GM18873 (cell line): Measurements from ENCODE around the gene GALNT14.

Experiments used
- ATAC-seq: cut with Tn5 transposase; IDR thresholded peaks from one replicate; pipeline ENCODE4 v1.9.1; 2021; ENCODE audit warnings: mild to moderate bottlenecking, moderate library complexity, moderate number of reproducible peaks; ENCODE audit not compliant: unreplicated experiment, low FRiP score

GALNT14 gene

DNA sequence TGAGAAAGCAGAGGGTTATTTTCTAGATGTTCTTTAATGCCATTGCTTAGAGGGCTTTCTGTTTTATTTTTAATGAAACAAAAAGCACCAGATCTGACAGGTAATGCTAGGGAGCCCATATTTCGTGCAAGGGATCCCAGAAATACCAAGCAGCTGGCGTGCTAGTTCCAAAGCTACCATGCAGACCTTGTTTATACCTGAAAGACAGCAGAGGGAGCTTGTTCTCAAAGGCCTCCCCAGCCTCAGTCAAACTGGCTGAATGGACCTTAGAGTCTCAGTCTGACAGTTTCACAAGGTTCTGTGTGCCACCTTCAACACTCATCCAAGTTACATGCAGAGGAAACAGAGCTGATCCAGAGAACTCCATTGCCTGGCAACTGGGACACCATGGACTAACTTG is 48.6 kb downstream of the GALNT14 start:
- ATAC-seq: no peak

DNA sequence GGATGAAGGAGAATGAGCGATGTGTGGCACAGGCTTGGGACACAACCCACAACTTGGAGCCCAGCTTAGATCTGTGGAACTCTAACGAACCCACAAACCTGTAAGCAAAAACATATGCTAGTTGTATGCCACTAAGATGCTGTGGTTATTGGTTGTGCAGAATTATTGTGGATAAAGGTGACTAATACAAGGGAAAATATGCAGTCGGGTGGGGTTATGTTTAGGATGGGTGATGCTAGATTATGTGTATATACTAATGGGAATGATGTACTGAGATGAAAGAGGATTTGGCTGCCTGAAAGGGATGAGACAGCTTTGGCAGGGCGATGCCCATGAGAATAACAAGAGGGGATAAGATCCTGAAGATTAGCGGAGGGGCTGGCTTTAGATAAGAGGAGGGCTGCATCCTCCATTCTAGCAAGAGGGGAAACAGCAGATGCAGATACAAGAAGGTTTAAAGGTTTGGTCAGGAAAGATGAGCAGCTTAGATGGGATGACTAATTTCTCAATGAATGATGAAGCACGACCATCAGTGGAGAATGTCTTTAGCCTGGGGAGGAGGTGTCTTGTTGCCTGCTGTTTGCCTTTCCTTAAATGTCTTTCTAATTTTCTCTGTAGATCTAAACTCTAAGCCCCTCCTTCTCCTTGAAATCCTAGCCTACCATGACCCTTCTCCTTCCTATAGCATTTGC is 49.6 kb downstream of the GALNT14 start:
- no peak for ATAC-seq

DNA sequence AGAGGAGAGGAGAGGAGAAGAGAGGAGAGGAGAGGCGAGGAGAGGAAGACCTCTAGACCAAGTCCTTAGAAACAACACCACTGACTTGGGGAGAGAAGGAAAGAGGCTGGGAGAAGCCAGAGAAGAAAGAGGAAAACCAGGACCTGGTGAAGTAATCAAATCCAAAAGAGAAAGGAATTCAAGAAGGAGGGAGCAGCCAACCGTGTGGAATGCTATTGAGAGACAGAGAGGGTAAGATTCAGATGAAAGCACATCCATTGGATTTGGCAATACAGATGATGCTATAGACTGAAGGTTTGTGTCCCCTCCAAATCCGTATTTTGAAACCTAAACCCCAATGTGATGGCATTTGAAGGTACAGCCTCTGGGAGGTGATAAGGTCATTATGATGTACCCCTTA is 50.7 kb downstream of the GALNT14 start:
- no peak for ATAC-seq

DNA sequence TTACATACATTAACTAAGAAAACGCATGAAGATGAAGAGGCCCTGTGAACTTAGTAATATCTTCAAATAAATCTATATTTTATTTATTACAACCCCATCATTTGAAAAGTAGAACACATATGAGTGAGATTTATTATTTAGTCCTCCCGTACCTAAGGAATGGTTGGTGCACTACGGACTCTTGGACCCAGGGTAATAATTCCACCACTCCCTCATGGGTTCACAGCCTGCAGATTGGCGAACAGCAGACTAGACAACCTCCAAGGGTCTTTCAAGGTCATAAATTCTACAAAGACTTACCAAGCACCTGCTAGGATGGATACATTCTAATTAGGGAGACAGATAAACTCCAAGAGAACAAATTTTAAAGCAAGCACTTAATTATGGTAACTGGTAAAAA is 51.6 kb downstream of the GALNT14 start:
- ATAC-seq: no peak

DNA sequence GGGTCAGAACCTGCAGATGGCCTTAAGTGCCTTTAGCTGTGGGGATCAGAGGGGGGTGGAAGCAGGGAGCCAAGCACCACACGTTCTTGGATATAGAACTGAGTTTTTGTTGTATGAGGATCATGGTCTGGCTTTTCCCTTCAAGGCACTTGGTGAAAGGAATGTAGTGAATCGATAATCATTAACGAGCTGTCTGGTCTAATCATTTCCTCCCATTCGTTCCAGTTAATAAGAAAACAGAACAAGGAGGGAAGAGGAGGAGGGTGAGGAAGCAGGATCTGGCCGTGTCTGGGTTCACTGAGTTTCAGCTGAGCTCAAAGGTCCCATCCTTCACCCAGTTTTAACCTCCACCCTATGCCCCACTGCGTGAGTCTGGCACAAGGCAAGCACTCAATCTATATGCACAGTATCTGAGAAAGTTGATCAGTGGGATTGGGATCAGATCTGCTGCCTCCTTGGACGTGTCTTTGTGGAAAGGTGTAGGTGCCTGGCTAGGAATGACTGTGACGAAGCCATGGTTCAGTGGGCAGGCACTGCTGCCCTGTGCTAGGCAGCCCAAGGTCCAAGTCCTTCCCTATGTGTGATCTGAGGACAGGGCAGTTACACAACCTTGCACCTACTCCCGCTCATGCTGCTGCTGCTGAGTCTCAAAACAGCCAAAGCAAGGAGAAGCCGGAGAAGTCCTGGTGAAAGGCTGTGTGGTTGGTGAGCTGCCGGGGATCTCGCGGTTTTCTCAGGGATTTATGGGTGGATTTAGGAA is 54.8 kb downstream of the GALNT14 start:
- no peak for ATAC-seq

DNA sequence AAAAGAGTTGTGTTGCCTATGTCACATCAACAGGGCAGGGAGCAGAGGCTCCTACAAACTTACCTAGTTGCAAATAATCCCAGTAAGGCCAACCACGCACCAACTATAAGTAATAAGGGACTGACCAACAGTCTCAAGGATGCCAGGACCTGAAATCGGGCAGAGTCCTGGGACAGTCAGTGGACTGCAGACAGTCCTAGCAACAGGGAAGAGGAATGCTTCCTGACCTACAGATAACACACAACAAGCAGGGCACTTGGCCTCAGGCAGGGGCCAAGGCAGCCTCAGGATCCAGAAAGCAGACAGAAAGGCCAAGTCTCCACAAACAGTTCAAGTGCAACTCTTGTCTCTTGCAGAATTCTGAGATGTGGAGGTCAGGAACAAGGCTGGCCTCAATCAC is 56.2 kb downstream of the GALNT14 start:
- no peak for ATAC-seq

DNA sequence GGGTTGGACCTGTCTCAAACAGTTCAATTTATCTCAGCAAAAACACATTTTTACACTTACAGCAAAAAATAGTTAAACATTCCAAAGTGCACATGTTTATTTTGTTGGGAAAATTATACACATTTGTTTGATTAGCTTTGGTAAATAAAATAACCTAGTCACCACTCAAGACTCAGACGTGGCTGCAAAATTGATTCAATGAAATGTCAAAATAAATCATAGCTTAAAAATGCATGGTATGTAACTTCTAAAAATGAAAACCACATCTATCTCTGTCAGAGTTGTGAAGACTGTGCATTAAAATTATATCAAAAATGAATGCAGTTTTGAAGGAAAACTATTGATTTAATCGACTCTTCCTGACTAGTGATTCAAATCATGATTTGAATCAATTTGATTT is 56.7 kb downstream of the GALNT14 start:
- ATAC-seq: no peak

DNA sequence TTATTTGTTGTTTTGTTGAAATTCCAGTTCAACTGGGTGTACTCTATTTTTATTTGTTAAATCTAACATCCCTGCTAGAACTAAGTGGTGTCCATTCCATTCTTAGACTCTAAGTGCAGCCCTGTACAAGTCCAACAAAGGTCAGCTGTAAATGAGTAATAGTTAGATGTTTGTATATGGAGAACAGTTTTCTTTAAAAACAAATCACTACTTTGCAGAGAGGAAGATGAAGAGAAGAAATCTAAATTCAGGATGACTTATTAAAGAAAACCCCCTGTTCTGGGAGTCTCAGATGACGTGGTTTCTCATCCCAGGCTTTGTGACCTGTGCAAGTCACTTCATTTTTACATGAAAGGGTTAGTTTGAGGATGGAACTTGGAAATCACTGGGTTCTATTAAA is 57.9 kb downstream of the GALNT14 start:
- no peak for ATAC-seq

DNA sequence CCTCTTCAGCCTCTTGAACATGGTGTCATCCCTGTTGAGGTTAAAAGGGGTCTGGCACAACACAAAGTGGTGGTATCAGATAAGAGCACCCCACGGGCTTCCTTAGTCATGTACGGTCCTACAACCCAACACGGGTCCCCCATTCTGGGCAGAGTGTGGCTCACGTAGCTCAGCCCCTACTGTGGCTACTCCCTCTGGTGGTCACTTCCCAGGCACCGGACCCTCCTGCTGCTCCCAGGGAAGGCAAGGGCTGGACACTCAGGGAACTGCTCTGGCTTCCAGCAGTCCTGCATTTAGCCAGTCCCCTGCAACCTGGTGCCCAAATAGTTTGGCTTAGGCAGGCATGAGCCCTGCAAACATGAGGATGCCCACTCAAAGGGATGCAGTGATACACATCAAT is 58.6 kb downstream of the GALNT14 start:
- ATAC-seq: no peak

DNA sequence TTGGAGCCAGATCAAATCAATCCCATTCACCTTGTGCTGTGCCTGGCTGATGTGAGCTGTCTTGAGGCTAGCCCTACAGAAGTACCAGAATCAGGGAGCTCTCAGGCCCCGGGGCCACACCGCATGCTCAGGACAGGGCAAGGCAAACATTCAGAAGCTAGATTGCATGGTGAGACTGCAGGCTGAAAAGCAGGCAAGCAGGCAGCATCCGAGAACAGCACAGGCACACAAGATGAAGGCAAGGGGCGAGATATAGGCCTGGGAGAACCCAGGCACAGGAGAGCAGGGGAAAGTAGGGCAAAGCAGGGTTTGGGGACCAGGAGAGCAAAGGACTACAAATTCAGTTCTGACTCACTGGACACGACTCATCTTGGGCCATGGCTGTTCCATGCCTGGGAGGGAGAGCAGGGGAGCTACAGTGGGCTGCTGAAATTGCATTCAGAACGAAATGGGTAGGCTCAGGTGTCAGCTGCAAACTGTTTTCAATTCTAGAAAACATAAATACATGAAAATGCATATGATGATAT is 59.6 kb downstream of the GALNT14 start:
- ATAC-seq: no peak

DNA sequence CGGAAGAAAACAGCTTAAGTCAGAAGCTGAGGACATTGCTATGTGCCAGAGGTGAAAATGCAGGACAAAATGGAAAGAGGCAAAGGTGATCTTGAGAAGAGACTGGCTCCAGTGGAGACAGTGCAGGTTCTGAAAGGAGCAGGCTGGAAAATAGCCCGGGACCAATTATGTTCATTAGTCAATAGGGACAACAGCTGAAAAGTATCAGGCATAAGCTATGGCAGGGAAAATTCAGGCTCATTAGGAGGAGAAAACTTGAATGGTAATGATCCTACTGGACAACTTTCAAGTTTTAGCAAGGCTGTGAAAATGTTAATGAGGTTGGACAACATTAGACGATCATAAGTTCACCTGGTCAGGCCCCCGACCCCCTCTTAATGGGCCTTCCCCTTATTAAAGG is 60.2 kb downstream of the GALNT14 start:
- no peak for ATAC-seq

DNA sequence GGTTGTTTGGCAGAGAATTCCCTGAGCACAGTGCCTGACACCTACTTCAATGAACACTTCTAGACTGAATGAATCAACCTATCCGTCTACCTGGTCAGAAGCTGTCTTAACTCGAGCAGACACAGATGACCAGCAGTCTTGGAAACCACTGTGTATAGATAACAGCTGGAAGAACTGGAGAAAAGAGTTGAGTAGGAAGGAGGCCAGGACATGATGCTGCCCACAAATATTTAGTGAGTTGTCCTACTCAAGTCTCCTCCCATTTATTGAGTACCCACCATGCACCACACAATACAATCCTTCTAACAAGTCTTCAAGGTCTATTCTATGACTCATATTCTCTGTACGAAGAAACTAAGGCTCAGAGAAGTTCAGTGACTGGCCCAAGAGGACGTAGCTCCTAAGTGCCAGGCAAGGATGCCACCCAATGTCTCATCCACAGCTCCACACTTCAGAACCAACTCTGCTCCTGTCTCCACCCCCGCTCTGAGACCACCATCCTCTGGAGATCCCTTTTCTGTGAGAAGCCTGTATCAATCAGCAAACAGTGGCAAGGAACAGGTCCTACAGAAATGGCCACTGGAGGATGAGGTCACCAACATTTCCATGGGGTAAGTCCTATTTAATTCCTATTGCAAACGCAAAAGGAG is 62.2 kb downstream of the GALNT14 start:
- no peak for ATAC-seq

DNA sequence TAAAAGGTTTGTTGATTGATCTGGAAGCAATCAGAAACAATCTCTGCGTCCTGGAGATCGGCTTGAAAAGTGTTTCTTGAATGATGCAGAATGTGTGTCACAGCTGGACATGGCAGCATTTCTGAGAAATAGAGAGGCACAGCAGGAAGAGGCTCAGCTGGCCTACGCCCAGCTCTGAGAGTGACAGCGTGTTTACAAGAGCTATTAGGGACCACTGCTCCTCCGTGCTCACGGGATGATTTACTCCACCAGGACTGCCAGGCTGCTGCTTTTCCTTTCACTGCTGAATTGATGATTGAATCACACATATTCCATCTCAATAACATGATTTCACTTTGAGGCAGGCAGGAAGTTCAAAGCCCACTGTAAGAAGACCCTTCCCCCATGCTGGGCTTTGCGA is 62.8 kb downstream of the GALNT14 start:
- ATAC-seq: no peak

DNA sequence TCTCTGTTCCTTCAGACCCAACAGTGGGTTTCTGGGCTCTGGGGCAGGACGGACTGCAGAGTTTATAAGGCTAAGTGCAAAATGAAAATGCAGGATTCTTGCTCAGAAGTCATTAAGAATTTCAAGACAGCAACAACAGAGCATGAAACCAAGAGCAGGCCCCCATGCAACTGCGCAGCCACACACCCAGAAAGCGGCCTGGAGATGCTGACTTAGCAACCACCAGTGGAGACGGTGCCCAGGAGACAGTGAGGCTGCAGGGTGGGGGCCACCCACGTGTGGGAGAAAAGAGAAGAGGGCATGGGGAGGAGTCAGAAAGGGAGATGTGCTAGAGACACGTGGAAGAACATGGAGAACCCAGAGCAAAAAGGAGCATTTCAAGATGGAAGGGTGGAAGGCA is 66.5 kb downstream of the GALNT14 start:
- ATAC-seq: no peak

DNA sequence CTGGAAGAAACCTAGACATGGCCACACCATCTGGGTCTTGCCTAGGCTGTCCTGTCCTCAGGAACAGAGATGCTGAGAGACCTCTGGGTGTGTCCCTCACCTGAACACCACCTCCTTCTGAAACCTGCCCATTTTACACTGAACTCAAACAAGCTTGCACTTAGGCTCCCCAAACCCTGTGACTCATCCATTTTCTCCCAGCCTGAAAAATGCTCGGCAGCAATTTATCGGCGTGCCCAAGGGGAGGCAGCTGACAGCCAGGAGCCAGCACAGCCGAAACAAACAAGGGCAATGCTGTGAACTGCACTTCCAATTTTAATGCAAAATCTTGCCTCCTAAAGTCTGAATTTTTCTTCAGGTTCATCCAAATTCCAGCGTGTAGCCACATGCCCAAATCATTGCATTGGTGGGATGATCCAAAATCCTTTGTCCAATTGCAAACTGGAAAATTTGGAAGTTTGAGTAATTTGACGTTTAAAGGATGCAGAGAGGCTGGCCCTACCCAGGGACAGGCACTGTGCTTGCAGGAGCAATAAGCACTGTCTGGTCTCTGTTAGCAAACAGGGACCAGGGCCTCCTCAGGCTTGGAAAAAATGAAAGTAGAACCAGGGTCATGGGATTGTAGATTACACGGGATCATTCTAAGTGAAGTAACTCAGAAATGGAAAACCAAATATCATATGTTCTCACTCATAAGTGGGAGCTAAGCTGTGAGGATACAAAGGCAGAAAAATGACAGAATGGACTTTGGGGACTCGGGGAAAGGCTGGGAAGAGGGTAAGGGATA is 67.7 kb downstream of the GALNT14 start:
- ATAC-seq: no peak

DNA sequence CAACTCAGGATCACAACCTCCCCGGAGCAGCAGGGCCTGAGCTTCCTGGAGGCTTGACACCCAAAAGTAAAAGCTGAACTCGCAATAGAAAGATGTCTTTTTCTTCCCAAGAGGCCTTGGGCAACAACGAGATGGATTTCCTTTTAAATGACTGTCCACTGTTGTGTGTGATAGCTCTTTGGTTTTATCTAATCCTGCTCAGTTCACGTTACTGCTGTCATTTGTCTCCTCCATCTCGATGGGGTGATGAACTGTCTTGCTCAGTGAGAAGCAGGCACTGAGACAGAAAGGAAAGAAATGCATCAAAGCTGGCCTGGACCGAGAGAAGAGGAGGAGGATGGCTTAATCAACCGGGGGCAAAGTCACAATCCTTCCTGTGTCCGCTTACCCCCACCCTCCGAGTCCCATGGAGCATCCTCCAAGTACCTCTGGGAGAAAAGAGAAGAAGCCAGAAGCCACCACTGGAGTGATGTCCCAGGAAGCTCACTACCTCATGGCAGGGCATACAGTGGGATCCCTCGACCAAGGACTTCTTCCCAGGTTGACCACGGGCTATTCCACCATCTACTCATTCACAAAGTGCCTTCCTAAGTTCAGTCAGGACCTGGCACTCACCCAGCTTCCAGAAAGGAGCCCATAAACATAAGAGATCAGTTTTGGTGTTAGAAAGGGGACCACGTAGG is 68.5 kb downstream of the GALNT14 start:
- ATAC-seq: no peak

DNA sequence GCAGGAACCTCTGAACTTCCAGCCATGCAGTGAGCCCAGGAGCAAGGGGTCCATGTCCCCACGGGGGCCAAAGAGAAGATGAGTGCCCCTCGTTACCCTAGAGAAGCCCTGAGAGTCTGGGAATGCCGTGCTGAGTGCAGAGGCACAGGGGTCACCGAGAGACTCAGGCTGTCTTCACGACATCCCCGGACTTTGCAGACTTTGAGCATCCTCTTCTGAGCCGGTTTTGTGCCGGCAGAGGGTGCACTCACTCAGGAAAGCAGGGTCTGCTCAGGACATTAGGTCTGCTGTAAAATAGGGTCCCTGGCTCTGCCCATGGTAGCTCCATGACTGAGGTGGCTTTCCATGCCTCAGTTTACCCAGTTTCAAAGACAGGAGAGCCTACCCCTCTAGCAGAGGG is 71.0 kb downstream of the GALNT14 start:
- ATAC-seq: no peak

DNA sequence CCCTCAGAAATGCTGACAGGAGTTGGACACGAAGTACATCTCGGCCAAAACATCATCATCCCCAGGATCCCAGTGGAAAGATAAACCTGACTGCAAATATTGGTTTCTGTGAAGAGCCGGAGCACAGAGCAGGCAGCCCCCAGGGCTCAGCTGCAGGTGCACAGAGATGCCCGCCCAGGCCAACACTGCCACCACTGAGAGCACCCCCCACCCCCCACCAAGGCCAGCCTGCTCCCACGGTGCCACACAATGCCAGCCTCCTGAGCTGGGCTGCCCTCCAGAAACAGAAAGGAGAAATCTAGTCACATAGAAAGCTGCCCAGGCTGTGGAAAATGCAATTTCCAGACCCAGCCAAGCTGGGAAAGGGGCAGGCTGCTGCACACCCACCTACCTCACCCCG is 71.7 kb downstream of the GALNT14 start:
- ATAC-seq: no peak

DNA sequence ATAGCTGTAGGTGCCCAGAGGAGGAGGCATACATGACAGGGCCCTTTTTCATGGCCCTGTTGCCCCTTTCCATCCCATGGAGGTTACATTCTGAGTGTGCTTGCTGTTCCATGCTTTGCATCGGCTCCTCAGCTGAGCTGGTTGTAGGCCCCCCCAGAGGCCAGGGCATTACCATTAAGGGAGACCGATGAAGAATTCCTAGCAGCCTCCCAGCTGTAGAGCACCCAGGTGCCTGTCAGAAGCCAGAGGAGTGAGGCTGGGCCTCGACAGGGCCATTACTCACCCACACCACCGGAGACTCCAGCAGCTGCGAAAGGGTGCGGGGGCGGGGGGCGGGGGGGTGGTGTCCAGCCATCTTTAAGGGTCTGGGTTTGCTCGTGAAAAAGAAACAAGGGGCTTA is 72.2 kb downstream of the GALNT14 start:
- ATAC-seq: no peak

DNA sequence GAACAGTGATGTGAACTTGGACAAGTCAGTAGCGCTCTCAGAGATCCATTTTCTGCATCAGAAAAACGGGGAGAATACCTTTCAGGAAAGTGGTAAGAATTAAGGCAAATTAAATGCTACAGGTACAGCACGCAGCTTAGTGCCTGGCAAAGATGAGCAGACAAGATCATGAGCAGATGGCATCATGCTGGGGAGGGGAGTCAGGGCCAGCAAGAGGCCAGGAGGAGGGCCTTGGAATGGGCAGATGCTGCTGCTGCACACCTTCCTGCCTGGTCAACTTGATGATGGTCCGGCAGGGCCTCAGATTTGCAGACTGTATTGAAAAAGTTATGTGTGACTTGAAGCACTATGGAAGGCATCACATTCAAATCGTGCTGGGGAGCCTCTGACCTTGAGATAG is 72.9 kb downstream of the GALNT14 start:
- no peak for ATAC-seq
